NCI-H524 treated with DMSO at 0.1 percent for 48 hours (cell line): ENCODE data around the gene TNNT2.
A peak's percentile ranks its signal among the peaks of the same experiment; 100 is the strongest.

Experiments
- DNase-seq: peaks from one replicate; lab custom pipeline; 2025; lab: John Stamatoyannopoulos, UW

Gene TNNT2

DNA sequence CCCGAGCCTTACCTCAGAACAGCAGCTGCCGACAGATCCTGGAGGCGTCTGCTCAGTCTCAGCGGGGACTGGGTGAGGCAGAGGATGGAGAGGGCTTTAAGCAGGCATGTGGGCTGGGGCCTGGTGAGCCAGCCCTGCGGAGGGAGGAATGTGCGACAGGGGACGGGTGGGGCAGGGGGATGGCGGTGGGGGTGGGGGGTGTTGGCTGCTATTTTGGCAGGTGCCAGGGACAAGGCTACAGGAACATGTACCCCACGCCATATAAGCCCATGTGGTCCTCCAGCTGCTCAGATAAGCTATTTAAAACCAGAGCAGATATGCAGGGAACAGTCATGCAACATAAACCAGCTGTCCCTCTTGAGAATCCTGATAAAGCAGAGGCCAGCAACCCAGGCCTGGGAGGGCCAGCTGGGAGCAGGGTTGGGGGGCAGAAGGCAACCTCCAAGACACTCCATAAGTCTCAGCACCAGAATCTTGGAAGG lies at the start of gene TNNT2:
TSS of gene TNNT2 (minus strand) at position 70 of the 482 bp plus-strand sequence. CDS start 4,426 bp downstream, outside the sequence.
- peak; percentile 84 for DNase-seq

DNA sequence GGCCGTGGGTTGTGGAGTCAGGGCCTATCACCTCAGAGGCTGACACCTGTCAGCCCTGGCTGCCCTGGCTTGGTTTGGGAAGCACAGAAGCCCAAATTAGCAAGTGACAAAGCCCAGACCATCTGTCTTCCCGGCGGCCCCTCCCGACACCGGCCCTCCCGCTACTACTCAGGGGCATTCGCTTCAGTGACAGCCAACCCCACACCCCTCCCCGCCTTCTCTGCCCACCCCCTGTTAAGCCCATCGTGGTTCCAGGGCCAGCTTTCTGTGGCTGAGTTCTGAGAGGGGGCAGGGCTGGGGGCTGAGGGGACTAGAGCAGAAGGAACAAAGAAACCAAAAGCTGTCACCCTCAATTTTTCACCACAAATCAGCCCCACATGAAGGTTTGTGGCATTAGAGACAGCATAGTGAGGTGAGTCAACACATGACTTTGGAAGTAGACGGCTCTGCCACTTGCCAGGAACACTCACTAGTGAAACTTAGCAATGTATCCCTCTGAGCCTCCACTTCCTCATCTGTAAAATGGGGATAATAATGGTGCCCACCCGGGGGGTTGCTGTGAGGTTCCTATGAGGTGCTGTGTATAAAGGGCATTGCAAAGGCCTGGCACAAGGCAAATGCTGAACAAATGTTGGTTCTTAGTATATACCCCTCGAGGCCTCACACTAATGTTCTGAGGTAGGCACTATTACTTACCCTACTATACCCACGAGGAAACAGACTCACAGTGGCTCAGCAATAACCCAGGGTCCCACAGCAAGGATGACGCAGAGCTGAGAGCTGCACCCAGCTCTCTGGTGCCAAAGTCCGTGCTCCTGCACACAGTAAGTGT lies 49.2 kb upstream of the TNNT2 start:
- peak; percentile 49 for DNase-seq

DNA sequence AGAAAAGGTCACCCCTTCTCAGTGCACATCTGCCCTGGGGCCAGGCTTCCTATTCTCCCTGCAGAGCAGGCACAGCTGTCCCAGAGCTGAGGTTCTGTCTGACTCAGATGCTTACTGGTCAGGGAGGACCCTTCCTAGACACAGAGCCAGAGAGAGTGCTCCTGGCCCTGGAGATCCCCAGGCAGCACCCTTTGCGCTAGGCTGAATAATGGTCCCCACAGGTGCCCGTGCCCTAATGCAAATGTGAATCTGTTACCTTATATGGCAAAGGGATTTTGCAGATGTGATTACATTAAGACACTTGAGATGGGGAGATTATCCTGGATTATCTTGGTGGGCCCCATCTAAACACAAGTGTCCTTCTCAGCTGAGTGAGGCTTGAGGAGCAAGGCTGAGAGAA lies 46.7 kb upstream of the TNNT2 start:
- DNase-seq = peak; percentile 92

DNA sequence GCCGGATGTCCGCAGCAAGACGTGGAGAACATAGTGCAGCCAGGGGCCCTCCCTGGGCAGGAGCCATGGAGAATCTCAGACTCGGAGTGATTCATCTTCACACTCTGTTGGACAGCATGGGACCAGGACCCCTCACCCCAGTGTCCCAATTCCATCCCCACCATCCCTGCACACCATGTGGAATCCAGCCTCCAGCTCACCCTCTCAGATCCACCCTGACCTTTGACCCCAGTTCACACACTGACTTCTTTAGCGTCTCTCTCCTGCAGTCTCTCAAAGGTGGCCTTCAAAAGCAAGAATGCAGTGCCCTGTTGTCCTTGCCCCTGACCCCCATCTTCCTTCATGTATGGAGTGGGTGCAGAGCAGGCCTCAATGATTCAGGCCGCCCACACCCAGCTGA lies 46.2 kb upstream of the TNNT2 start:
- DNase-seq = no peak

DNA sequence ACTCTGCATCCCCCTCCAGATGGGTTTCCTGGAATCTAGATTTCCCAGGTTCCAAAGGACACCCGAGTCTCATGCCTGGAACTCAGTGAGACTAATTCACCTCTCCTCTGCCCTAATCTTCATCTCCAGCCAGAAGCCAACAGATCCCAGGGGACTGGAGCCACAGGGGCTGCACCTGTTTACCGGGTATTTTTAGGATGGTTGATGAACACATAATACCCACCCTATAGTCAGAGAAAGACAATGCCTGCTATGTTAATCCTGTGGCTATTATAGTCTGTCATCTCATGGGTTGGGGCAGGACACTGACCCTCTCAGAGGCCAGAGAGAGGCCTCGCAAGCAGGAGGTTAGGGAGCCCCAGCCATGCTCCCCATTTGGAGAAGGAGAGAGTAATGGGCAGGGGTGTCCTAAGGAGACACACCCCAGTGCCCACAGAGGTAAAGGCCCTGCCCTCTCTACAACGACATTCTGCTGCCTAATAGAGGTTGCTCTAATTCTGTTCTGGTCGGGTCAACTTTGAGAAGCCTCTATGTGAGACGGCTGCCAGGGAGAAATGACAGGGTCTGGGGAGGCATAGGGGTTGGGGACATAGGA lies 45.1 kb upstream of the TNNT2 start:
- DNase-seq = no peak

DNA sequence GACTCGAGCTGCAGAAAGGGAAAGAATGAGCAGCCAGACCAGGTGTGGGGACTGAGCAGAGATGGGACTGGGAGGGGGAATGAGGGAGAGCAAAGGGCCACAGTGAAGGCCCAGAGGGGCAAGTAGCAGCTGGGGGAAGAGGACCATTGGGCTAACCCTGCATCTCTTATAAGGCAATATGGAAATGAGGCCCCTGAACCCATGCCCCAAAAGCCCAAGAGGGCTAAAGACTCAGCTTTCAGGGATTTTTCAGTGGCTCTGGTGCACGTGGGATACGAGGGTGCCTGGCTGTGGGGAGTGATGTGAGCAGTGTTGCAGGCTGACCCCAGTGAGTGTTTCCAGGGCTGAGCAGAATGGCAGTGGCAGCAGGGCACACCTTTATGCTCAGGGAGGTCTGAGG lies 44.5 kb upstream of the TNNT2 start:
- DNase-seq = no peak

DNA sequence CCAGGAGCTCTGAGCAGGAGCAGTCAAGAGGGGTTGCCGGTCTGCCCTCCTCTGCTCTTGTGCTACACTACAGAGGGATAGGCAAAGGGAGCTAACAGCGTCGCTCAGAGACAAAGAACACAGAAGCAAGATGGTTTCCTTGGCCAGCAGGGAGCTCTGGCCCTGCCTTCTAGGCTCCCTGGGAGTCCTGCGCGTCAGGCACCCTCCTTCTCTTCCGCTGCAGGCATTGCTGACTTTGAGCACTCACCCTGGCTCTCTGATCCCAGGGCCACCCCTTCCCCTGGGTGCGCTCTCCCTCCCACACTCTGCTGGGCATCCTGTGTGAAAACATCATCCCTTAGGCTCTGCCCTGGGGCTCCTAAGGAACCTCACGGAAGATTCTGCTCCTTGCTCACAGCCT lies 43.6 kb upstream of the TNNT2 start:
- DNase-seq = no peak

DNA sequence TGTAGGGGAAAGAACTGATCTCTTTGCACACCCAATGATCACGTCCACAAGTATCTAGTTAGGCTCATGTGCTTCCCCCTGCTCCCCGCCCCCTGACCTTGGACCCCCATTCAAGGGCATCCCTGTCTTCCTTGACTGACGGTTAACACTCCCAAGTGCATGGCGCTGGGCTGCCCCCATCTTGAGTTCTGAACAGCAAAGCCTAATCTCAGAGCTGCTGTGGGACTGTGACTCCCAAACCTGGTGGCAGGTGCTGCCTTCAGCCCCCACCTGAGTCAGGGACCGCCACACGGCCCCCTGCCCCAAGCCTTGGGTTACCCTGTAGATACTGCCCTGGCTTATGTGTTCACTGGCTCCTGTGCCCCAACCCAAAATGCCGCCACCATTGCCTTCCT lies 43.1 kb upstream of the TNNT2 start:
- no peak for DNase-seq

DNA sequence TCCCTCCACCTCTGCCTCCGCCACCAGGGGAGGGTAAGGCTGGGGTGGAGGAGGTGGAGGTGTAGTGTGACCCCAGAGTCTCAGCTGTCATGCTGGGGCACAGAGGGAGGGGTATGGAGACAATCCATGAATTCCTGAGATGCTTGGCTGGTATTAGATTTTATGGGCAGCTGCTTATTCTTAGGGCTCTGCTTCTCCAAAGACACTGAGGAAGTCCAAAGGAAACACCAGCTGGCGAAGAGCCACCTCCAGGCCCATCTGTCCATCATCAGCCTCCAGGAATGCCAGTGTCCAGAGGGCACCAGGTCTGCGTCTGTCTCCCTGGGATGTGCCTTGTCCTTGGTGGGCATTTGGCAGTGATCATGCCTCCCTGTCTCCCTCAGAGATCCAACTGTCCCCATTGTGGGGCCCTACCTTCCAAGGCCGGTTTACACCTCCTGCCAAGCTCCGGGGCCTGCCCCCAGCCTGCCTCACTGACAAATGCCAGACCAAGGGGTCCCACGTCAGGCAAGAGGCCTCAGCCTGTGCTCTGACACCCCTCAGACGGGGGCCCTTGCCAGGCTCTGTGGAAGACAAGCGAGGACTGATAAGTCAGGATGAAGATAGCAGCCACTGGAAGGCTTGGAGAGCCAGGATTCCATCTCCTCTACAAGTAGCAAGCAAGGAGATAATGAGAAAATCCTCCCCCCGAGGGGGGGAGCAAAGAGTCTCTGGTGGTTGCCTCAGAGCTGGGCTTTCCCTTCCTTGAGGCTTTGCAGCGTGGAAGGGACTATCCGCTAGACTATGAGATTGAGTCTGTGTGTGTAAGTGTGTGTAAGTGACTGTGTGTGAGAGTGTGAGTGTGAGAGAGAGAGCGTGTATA lies 42.5 kb upstream of the TNNT2 start:
- no peak for DNase-seq

DNA sequence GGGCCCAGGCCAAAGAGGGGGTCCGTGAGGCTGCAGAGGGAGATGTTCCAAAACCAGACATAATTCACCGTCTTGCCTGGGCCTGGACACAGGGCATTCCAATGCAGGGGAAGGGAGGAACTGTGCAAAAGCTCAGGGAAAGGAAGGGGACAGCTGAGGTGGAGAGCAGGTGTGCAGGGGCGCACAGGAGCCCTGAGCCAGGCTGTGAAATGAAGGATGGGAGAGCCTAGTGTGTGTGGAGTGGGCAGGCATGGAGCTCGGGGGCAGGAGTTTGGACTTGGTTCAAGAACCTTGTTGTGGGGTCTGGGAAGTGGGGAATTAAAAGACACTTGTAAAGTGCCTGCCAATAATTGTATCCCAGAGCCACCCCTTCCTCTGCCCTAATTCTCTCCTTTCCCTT lies 41.8 kb upstream of the TNNT2 start:
- DNase-seq = no peak

DNA sequence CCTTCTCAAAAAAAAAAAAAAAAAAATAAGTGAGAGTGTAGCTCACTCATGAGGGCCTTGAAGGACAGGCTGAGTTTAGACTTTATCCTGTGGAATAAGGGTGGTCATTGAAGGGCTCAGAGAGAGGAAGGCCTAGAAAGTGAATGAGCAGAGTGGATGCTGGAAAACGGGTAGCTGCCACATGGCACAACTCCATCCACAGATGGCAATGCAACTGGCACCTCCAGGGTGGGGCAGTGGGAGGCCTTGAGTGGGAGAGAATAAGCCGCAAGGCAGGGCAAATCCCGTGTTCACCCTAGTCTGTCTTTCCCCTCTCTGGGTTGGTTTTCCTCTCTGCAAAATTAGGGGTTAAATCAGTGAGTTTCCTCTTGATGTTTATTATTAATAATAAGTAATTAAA lies 41.0 kb upstream of the TNNT2 start:
- DNase-seq = no peak

DNA sequence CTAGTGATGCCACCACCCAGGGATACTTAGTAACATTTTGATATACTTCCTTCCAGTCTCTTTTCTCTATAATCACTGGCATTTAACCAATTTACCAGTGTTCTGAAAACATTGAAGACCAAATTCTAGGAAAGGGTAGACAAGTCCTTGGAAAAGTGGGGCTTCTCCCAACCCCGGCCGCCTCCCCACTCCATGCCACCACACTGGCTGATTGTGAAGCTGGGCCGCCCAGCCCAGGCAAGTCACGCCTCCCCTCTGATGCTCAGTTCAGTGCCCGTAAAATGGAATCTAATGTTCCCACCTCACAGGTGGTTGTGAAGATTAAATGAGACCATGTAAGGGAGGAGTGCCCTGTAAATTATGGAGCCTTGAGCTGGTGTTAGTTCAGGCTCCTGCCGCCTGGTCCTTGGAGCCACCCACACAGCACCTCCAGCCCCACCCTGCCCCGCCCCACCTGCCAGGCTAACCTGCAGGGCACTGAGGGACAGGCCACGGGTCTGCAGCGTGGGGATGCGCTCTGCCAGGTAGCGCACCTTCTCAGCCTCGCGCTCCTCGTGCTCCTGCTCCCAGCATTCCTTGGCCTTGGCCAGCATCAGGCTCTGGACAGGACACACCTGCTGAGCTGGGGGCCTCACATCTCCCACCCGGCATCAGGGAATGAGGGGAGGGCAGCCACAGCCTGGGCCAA lies 36.7 kb upstream of the TNNT2 start:
- no peak for DNase-seq

DNA sequence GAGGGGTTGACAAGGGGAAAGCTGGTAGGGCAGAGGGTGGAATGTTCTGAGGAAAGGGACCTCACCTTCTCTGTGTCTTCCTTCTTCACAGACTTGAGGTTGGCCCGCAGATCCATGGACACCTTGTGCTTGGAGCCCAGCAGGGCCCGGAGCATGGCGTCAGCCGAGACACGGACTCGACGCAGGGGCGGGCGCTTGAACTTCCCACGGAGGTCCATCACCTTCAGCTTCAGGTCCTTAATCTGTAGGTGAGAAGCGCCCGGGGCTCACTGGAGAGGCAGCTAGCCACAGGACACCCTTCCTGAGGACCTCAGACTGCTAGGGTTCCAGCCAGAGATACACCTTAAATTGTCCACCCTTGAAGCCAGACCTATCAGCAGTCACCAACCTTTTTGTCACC lies 33.8 kb upstream of the TNNT2 start:
- DNase-seq = no peak

DNA sequence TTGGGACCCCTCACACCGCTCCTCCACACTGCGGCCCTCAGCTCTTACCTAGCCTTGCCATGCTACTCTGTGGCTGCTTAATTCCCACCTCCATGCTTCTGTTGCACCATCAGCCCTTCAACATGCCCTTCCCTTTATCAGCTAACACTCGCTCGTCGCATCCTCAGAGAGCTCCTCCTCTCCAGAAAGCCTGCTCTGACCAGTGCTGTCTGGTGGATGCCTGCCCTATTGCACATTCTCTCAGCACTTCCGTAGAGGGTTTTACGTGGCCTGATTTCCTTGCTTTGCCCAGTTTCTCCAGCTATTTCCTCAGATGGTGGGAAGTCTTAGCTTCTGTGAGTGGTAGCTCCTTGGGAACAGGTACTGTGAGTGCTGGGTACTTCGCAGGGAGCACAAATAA lies 32.0 kb upstream of the TNNT2 start:
- no peak for DNase-seq

DNA sequence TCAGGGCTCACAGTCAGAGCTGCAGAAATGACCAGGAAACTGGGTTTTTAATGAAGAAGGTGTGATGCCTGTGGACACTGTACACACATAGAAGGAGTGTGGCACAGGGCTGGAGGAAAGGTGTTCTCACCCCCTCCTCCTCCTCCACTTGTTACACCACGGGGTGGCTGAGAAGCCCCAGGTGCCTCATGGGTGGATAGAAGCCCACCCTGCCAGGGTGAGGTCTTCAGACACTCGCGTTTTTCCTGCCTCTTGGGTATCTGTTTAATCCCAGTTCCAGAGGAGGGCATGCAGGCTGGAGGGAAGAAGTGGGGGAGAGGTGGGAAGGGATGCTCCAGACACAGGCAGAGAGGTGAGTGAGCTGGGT lies 31.3 kb upstream of the TNNT2 start:
- DNase-seq = no peak

DNA sequence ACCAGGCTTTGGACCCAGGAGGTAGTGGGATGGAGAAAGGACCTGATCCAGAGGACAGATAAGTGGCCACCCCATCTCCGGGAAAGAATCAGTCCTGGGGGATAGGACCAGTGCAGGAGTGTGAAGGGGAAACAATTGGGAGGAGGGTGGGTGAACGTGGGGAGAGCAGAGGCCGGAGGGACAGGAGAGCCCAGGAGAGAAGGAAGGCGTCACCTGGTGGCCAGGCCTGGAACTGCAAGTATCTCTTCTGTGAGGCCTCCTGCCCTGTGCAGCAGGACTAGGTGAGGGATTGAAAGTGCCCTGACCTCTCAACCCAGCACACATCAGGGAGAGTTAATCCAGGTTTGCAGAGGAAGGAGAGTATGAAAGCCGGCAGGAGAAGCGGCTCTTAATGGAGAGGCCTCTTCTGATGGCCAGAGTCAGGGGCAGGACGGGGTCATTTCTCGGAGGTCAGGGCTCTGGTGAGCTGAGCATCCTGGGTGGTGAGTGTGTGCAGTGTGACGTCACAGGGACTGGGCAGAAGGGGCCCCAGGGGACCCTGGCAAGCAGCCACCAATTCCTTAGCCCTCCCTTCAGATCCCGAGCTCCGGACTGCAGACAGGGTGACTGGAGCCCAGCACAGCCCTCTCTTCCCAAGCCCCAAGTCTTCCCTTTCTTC lies 30.8 kb upstream of the TNNT2 start:
- DNase-seq = peak; percentile 21

DNA sequence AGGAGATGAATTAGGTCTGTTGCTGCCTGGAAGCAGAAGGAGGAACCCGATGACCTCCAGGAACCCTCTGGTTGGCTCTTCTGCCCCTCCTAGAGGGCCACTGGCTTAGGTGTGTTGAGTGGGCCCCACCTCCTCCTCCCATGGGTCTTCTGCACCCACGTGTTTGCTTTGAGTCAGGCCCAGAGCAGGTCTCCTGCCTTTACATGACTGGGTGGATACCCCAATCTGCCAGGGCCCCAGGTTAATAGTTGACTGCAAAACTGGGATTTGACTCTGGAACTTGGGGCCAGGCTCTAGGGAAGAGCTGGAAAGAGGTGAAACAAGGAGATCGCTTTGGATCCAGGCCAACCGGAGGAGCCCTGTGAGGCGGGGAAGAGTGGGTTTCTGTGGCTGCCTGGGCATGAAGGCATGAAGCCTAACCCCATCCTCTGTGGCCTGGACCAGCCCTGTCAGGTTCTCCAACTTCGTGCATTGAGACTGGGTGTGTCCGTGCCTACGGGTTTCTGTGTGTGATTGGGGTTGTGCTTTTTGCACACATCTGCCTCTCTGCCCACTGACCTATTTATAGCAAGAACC lies 29.4 kb upstream of the TNNT2 start:
- no peak for DNase-seq

DNA sequence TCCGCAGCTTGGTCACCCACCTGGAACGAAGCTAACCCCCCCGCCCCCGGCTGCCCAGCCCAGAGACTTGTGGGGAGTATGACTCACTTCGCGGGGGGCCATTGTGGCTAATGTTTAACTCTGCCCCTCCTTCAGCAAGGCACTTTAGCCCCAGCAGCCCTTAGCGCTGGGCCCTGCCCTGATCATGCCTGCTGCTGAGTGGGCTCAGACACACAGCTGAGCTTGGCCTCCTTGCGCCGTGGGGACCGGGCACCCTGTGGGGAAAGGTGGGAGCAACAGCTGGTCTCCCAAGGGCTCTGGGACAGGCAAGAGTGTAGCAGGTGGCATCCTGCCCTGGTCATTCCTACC lies 28.0 kb upstream of the TNNT2 start:
- no peak for DNase-seq

DNA sequence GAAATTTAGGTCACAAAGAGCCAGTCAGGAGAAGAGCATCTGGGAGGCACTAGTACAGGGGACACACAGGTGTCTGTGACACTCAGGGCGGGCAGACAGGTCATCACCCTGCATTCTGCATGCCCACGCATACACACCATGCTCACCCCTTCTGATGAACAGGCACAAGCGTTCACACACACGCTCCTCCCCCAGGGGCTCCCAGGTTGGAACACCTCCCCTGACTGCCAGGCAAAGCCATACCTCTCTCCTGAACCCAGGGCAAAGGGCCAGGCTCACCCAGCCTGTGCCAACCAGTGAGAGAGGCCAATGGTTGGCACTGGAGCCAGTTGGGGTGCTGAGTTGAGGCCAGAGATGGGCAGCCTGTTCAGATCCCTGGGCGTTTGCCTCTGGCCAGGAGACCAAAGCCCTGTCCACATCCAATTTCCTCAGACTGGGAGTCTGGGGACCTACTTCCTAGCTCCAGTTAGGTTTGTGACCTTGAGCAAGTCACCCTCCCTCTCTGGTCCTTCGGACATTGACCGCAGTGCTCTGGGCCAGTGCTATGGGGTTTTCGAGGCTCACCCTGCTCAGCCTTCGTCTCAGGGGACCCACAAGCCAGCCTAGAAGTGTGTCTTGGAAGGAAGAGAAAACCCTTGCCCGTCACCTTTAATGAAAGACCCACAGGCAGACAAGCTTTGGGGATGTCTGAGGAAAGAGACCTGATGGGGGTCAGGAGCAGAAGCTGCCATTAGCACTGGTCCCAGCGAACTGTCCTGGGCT lies 27.4 kb upstream of the TNNT2 start:
- DNase-seq = no peak

DNA sequence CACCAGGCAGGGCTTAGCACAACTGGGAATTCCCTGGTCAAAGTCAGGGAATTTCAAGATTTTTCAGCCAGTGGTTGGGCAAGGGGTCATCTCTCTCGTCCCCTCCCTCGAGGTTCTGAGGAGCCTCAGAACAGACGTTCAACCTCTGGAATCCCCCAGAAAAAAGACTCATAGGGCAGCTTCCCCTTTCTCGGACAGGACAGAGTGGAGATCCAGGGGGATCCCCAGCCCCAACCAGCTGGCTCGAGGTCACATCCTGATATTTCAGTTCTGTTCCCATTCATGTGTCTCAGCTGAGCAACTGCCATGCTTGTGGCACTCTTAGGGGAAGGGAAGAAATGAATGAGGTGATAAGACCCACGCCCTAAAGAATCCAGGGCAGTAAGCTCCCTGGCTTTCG lies 26.6 kb upstream of the TNNT2 start:
- no peak for DNase-seq

DNA sequence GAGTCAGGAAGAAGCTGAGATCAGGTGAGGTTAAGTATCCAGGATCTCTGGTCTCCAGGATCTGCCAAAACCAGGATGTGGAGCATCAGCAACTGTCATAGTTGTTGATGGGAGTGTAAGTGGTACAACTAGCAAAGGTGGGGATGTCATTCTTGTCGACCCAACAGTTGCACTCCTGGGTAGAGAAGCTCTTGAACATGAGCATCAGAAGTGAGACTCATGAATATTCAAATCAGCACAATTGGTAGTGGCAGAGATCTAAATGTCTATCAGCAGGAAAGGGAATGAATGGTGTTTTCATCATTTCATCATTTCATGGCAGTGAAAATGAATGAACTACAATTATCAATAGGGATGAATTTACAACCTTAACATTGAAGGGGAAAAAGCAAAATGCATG lies 25.9 kb upstream of the TNNT2 start:
- DNase-seq = no peak
